HG03457 (cell line): ENCODE measurements around the gene NSMCE1.
A peak's percentile ranks its signal among the peaks of the same experiment; 100 is the strongest.

ENCODE experiments used
- ATAC-seq: cut with Tn5 transposase; IDR thresholded peaks from one replicate; pipeline ENCODE4 v1.9.1; 2021; ENCODE audit warnings: moderate number of reproducible peaks; ENCODE audit not compliant: unreplicated experiment

Gene NSMCE1, protein sequence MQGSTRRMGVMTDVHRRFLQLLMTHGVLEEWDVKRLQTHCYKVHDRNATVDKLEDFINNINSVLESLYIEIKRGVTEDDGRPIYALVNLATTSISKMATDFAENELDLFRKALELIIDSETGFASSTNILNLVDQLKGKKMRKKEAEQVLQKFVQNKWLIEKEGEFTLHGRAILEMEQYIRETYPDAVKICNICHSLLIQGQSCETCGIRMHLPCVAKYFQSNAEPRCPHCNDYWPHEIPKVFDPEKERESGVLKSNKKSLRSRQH

DNA sequence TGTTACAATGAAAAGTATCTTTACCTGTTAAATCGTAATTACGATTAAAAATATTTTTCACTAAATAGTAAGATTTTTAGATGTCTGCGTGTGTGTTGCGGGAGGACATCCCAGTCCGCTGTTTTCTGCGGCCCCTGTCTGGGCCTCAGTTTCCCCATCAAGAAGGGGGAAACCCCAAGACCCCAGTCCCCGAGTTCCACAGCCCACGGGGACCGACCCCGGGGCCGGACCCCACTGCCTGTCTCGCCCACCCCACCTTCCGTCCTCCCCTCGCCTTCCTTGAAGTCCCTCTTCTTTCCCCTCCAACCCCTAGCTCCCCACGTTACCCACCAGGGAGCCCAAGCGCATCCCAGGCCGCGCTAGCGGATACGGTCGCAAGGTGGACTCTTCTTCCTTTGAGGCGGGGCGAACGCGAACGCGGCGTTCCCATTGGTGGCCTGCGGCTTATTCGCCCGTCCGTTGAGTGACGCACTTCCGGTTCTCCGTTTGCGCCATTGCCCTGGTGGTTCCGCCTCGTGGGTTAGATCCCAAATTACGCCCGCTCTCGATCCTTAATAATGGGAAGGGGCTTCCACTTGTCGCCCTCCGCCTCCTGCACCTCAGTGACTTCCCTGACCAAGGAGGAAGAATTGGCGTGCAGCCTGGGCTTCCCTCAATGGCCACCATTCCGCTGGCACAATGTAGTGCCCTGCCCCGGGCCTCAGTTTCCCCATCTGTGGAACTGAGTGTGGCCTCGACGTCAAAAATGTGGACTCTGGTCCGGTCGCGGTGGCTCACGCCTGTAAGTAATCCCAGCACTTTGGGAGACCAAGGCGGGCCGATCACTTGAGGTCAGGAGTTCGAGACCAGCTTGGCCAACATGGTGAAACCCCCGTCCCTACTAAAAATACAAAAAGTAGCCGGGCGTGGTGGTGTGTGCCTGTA lies at the start of gene NSMCE1:
NSMCE1 (minus strand) TSS at position 397 of the 924 bp plus-strand sequence. CDS start 11,202 bp downstream, outside the sequence.
- peak; percentile 72 for ATAC-seq

DNA sequence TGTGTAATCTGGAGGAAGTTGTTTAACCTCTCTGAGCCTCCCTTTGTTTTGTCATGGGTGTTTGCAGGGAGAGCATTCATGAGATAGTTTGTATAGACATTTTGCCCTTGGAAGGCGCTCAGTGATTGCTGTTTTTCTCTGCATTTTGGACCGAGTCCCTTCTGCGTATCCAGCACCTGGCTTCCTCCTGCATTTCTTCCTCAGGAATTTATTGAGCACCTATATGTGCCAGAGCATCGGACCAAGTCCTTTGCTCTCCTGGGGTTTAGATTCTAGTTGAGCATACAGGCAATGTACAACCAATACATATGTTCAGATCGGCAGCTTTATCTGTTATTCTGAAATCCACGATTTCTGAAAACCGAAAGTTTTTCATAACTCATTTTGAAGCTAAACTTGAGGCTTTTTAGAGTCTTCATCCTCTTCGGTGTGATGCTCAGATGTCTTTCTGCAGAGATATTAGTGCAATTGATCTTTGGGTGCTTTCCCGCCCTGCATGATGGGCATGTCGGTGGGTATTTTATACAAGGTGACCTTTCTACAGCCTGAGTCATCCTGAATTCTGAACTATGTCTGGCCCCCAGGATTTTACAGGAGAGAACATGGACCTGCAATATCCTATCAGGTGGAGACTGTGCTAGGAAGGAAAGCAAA lies 49.3 kb upstream of the NSMCE1 start:
- no peak for ATAC-seq

DNA sequence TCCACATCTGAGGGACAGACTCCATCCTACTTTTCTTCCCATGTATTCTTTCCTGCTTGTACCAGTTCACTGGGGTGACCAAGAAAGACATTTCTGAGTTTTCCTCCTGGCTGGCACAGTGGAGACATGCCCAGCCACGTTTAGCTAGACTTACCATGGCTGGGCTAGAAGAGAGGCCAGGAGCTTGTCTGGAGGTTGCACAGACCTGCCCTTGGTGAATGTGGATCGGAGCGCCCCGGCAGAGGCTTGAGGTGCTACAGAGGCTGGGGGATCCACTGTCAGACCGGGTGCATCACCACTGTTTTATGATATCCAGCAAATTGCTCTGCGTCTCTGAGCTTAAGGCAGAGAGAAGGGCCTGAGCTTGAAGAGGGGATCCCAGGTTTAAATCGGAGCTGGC lies 48.7 kb upstream of the NSMCE1 start:
- ATAC-seq: no peak

DNA sequence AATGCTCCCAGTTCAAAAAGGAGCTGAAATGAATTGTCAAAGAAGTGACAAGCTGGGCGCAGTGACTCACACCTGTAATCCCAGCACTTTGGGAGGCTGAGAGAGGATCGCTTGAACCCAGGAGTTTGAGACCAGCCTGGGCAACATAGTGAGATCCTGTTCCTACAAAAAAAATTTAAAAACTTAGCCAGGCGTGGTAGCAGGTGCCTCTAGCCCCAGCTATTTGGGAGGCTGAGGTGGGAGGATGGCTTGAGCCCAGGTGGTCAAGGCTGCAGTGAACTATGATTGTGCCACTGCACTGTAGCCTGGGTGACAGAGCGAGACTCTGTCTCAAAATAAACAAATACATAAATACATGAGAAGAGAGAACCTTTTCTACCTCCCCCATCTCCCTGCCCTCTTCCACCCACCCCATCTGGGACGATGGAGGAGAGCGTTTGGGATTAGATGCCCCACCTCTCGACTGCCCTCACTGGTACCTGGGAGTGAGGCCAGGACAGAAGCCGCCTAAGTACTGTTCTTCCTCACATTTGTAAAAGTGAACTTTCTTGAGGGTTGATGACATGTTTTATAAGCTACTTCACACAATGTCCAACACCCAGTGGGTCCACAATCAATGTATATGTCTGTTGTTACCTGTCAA lies 47.6 kb upstream of the NSMCE1 start:
- ATAC-seq: no peak

DNA sequence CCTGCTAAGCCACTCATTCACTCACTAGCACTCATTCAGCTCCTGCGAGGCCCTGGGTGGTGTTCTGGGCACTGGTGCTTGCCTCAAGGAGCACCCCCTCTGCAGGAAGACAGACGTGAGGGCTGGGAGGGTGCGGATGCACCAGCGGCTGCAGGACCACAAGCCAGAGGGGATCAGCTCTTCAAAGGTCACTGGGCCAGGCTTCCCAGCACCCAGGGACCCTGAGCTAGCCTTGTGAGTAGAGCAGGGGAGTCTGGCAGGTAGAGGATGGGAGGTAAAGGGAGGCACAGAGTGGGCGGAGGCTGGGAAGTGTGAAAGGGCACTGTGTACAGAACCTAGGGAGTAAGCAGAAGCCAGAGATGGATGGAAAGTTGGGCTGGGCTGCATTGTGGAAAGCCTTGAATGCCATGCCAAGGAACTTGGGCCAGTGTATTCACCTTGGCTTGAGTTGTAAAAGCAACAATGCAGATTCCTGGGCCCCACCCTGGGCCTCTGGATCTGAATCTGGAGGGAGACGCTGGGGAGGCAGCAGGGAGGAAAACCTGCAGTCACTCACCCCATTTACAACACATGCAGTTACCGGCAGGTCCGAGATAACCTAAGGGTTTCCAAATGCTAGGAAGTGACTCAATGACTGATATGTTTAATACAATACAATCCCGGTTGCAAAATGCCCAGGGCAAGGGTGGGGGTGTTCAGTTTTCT lies 46.9 kb upstream of the NSMCE1 start:
- no peak for ATAC-seq

DNA sequence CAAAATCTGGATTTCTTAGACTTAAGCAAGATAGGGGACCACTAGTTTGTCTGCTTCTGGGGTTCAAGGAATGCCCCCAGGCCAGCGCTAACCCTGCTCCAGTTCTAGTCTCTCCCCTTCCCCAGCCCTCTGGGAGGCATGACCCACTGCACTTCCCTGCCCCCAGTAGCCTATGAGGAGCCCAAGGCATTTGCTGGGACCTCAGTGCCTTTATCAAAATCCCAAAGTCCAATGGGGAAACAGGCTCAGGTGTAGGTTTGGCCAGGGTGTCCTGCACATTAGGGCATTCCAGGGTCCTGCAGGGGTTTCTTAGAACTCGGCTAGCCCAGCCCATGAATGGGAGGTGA lies 46.4 kb upstream of the NSMCE1 start:
- ATAC-seq: no peak

DNA sequence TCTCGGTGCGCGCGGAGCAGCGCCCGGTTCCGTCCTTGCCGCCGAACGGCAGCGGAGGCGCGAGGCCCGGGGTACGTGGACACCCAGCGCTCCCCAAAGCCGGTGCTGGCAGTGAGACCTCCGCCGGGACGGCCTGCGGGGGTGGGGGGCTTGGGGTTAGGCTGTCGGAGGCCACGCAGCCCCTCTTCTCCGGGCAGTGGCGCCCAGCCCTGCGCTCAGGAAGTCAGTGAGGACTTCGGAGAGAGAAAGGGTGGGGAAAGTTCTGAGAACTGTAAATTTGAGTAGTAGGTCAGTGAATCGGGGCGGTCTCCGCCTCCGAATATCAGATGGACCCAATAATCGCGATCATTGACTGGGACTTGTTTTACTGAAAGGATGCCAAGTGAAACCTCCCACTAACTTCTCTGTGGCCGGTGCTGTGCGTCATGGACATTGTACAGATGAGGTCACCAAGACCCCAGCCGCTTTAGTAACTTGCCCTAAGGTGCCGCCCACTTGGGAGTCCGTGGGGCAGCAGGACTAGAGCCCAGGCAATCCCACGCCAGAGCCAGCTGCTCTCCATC lies 45.7 kb upstream of the NSMCE1 start:
- peak; percentile 26 for ATAC-seq

DNA sequence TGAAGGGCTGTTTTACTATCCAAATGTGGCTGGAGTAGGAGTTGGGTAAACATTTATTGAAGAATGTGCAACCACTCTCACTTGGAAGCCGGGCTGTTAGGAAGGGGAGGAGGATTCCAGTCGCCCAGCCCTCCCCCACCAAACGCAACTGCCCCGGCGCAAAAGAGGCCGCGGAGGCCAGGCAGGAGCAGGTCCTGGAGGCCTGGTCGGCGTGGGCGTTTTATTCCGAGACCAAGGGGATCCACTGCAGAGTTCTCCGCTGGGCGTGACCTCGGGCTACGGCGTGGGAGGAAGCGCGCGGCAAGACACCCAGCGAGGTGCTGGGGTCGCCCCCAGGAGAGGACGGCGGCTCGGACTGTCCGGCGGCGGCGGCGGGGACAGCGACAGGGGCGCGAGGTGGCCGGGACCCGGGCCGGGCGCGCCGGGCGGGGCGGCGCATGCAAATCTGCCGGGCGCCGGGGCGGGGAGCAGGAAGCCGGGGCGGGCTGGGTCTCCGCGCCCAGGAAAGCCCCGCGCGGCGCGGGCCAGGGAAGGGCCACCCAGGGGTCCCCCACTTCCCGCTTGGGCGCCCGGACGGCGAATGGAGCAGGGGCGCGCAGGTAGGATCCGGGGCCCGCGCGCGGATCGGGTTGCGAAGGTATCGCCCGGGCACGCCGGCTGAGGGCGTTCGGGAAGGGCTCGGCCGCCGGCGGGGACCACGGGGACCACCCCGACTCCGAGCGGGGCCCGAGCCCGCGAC lies 45.0 kb upstream of the NSMCE1 start, which contains the start of gene IL4R:
IL4R (plus strand) TSS at position 553 of the 739 bp plus-strand sequence. CDS start 26,230 bp downstream, outside the sequence.
- peak; percentile 53 for ATAC-seq

DNA sequence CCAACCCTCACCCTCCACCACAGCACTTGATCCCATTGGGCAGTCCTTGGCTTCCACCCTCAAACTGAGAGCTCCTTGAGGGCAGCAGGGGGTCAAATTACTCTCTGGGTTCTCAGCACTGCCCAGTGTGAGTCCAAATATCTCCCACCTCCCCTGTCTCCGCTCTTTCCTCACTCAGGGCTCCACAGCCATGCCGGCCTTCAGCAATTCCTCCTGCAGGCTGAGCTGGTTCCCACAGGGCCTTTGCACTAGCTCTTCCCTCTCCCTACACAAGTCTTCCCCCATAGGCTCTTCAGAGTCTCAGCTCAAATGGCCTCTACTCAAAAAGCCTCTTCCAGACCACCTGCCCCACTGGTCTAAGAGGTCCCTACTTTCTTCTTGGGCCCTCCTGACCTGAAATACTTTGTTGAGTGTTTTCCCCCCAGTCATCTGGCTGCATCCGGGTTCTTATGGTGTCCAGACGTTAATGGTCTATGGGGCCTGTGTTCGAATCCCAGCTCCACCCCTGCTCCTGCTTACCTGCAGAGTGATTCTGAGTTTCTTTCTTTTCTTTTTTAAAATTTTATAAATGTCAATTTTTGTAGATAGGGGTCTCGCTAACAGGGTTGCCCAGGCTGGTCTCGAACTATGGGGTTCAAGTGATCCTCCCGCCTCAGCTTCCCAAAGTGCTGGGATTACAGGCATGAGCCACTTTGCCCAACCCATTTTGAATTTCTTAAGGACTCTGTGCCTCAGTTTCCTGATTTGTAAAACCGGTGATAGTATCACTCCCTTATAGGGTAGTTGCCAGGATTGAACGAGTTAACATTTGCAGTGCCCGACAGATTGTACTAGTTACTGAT lies 44.2 kb upstream of the NSMCE1 start:
- no peak for ATAC-seq

DNA sequence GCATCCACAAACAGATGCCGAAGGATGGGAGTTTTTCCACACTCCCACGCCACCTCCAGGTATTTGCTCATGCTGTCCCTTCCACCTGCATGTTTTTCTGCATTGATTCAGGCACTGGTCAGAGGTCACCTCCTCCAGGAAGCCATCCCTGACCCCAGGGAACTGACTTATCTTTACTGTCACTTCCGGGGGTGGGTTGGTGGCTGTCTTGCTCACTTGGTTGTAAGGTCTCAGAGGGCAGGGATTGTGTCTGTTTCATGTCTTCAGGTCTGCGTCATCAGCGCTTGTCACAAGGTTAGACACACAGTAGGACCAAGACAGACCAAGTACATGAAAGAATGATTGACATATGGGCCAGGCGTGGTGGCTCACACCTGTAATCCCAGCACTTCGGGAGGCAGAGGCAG lies 43.3 kb upstream of the NSMCE1 start:
- ATAC-seq: no peak

DNA sequence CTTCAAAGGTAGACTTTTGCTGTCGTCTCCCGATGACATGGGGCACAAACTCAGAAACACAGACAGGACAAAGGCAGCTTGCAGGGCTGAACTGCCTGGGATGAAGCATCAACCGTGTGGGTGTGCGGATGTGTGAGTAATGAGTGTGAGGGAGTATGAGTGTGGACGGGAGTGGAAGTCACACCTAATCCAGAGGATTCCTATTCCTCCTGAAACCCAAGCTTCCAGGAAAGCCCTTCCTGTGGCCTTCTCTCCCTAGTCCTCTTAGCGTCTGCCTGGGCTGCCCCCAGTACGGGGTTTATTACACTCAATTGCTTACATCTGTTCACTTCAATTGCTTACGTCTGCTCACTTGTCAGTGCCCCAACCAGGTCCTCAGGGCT lies 42.9 kb upstream of the NSMCE1 start:
- no peak for ATAC-seq

DNA sequence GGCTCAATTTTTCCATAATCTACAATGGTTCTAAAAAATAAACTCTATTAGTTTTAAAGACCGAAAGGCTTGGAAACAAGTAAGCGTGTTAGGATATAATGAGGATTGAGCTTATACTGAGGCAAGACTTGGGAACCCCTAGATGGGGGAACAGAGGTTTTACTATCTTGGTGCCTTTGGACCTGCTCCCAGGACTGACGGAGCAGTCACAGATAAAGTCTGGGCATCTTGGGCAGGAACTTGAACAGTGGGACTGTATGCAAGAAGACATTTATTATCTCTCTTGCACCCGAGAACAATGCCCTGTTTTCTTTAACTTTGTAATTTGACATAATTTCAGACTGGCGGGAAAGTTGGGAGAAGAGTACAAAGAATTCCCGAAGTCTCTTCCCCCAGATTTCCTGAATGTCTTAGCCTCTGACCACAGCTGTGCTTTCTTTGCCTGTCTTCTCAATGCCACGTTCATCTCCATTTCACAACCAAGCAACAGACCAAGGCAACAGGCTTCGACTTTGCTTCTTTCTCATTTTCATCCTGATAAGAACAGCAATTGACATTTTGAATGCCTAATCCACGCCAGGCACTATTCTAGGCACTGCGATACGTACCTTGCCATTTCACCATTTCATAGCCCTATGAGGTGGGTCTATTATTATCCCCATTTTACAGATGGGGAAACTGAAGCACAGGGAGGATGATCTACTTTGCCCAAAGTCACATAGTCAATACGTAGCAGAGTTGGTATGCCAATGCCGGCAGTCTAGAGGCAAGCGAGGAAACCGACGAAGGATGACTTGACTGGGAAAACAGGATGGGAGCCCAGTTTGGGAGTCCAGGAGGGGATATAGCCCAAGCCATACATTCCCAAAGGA lies 42.2 kb upstream of the NSMCE1 start:
- no peak for ATAC-seq

DNA sequence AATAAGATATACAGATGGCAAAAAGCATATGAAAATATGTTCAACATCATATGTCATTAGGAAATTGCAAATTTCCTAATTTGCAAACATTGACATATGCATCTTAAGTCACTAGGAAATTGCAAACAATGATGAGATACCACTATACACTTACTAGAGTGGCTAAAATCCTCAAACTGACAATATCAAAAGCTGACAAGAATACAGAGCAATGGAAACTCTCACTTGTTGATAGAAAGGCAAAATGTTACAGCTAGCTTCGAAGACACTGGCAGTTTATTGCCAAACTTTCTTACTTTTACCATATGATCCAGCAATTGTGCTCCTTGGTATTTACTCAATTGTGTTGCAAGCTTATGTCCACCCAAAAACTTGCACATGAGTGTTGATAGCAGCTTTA lies 40.2 kb upstream of the NSMCE1 start:
- ATAC-seq: no peak

DNA sequence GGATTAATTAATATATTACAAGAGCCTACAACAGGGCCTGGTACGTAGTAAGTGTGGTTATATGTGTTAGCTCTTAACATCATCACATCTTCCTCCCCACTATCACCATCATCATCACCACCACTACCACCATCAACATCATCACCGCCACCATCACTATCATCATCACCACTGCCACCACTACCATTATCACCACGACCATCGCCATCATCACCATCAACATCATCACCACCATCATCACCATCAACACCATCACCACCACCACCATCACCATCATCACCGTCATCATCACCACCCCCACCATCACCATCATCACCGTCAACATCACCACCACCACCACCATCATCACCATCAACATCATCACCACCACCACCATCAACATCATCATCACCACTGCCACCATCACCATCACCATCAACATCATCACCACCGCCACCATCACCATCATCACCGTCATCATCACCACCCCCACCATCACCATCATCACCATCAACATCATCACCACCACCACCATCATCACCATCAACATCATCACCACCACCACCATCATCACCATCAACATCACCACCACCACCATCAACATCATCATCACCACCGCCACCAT lies 37.4 kb upstream of the NSMCE1 start:
- no peak for ATAC-seq

DNA sequence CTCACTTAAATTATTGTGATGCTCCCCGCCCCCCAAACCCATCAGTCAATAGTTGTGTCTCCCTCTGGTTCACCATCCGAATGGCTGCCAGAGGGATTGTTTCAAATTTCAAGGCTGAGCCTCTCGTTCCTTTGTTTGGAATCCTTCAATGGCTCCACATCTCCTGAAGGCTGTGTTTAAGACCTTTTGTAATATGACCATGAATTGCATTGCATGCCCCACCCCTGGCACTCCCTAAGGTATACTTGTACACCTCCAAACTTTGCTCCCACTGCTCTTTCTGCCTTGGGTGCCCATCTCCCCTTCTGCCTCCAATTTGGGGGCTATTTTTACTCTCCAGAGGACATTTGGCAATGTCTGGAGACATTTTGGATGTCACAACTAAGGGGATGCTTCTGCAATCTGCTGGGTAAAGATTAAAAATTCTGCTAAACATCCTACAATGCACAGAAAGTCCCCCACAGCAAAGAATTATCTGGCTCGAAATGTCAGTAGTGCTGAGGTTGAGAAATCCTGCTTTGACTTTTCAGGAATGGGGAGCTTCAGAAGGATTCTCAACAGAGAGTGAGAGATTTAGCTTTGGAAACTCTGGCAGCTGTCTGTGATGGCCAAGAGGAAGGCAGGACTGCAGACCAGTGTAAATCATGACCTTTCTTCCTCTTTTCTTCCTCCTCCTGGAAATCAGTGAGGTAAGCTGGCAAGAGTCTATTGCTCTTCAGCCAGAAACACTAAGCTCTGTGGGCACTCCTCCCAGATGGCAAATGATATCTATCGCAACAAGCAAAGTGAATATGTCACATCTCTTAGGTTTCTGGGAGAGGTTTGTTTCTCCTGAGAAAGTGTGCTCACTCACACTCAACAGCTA lies 36.5 kb upstream of the NSMCE1 start:
- no peak for ATAC-seq

DNA sequence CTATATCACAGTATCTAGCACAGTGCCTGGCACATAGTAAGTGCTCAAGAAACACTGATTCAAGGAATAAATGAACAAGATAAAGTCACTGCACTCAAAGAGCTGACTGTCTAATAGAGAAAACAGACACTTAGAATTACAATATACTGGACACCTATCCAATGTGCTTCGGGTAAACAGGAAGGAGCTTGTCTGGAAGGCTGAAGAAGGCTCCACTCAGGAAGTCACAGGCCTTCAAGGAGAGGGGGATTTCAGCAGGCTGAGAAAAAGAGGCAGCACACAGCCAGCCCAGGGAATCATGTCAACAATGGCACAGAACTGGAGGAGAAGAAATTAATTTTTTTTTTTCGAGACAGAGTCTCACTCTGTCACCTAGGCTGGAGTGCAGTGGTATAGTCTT lies 35.5 kb upstream of the NSMCE1 start:
- ATAC-seq: no peak
